ENCODE measurements around the gene RNF144B. TPM values are rescaled to one million over a fixed set of nuclear protein-coding genes. Genes with fewer than 3 reads are reported as not detected.
"Not testable (repeated sequence)": the region's sequence is repeated elsewhere in the genome, so short reads cannot be mapped to it uniquely, and the experiment has no call there.

The RNF144B gene
- total RNA-seq, 1 experiment from 2014 or later = 1.7 TPM

GRCh38 chr6:18389479-18389878, 2.3 kb downstream of the RNF144B start:
- no peaks in the 10 kb centered on the region for H3K36me3 ChIP-seq (replicated peaks; ENCODE audit: control insufficient read depth, insufficient read depth, low read length)
- DNase-seq = no peak
- no peaks in the 10 kb centered on the region for H3K27me3 ChIP-seq (ENCODE audit: control insufficient read depth, insufficient read depth, low read length)
- no peak overlapping the region for H3K4me3 ChIP-seq (ENCODE audit: insufficient read depth, low read depth, low read length)

- DNase-seq = no peak
These were observed 3.3 kb downstream of the RNF144B start for GRCh38 chr6:18390476-18390875.

GRCh38 chr6:18391023-18391422, 3.9 kb downstream of the RNF144B start:
- no peaks in the 10 kb centered on the region for H3K27me3 ChIP-seq (ENCODE audit: control insufficient read depth, insufficient read depth, low read length)
- no peak for DNase-seq
- H3K4me3 ChIP-seq (ENCODE audit: insufficient read depth, low read depth, low read length) = no peak overlapping the region
- no peaks in the 10 kb centered on the region for H3K36me3 ChIP-seq (replicated peaks; ENCODE audit: control insufficient read depth, insufficient read depth, low read length)

More at GRCh38 chr6:18390476-18390875, 3.3 kb downstream of the RNF144B start:
- Histone ChIP-seq H3K27me3 (ENCODE audit: control insufficient read depth, insufficient read depth, low read length) (no peaks in the 10 kb centered on the region), H3K36me3 (replicated peaks; ENCODE audit: control insufficient read depth, insufficient read depth, low read length) (no peaks in the 10 kb centered on the region), H3K4me3 (ENCODE audit: insufficient read depth, low read depth, low read length) (no peak overlapping the region)

- no peak overlapping the region for H3K4me3 ChIP-seq (ENCODE audit: insufficient read depth, low read depth, low read length)
- no peak for DNase-seq
- no peaks in the 10 kb centered on the region for H3K27me3 ChIP-seq (ENCODE audit: control insufficient read depth, insufficient read depth, low read length)
- H3K36me3 ChIP-seq (replicated peaks; ENCODE audit: control insufficient read depth, insufficient read depth, low read length) = no peaks in the 10 kb centered on the region
These were observed 5.3 kb downstream of the RNF144B start for GRCh38 chr6:18392346-18392877.

- H3K36me3 ChIP-seq (replicated peaks; ENCODE audit: control insufficient read depth, insufficient read depth, low read length) = no peaks in the 10 kb centered on the region
- DNase-seq = no peak
- H3K27me3 ChIP-seq (ENCODE audit: control insufficient read depth, insufficient read depth, low read length) = no peaks in the 10 kb centered on the region
- no peak overlapping the region for H3K4me3 ChIP-seq (ENCODE audit: insufficient read depth, low read depth, low read length)
These were observed 6.5 kb downstream of the RNF144B start for GRCh38 chr6:18393698-18394097.

- no peak overlapping the region for H3K4me3 ChIP-seq (ENCODE audit: insufficient read depth, low read depth, low read length)
- DNase-seq = peak; percentile 73
- no peaks in the 10 kb centered on the region for H3K36me3 ChIP-seq (replicated peaks; ENCODE audit: control insufficient read depth, insufficient read depth, low read length)
- no peaks in the 10 kb centered on the region for H3K27me3 ChIP-seq (ENCODE audit: control insufficient read depth, insufficient read depth, low read length)
These were observed 8.2 kb downstream of the RNF144B start for GRCh38 chr6:18395177-18395855.

- Histone ChIP-seq H3K36me3 (replicated peaks; ENCODE audit: control insufficient read depth, insufficient read depth, low read length) (no peaks in the 10 kb centered on the region), H3K4me3 (ENCODE audit: insufficient read depth, low read depth, low read length) (no peak overlapping the region), H3K27me3 (ENCODE audit: control insufficient read depth, insufficient read depth, low read length) (no peaks in the 10 kb centered on the region)
- no peak for DNase-seq
These were observed 8.7 kb downstream of the RNF144B start for GRCh38 chr6:18395856-18396197.

GRCh38 chr6:18397701-18398100, 10.6 kb downstream of the RNF144B start:
- DNase-seq = no peak
- H3K4me3 ChIP-seq (ENCODE audit: insufficient read depth, low read depth, low read length) = no peak overlapping the region
- no peaks in the 10 kb centered on the region for H3K27me3 ChIP-seq (ENCODE audit: control insufficient read depth, insufficient read depth, low read length)
- no peaks in the 10 kb centered on the region for H3K36me3 ChIP-seq (replicated peaks; ENCODE audit: control insufficient read depth, insufficient read depth, low read length)

- H3K4me3 ChIP-seq (ENCODE audit: insufficient read depth, low read depth, low read length); H3K27me3 ChIP-seq (ENCODE audit: control insufficient read depth, insufficient read depth, low read length); H3K36me3 ChIP-seq (replicated peaks; ENCODE audit: control insufficient read depth, insufficient read depth, low read length); DNase-seq: not testable (repeated sequence)
These were observed 11.1 kb downstream of the RNF144B start for GRCh38 chr6:18398225-18398624.

- H3K36me3 ChIP-seq (replicated peaks; ENCODE audit: control insufficient read depth, insufficient read depth, low read length) = no peaks in the 10 kb centered on the region
- no peaks in the 10 kb centered on the region for H3K27me3 ChIP-seq (ENCODE audit: control insufficient read depth, insufficient read depth, low read length)
- no peak overlapping the region for H3K4me3 ChIP-seq (ENCODE audit: insufficient read depth, low read depth, low read length)
- DNase-seq = no peak
These were observed 13.8 kb downstream of the RNF144B start for GRCh38 chr6:18400831-18401446.

- not testable (repeated sequence) for H3K36me3 ChIP-seq (replicated peaks; ENCODE audit: control insufficient read depth, insufficient read depth, low read length); H3K4me3 ChIP-seq (ENCODE audit: insufficient read depth, low read depth, low read length); H3K27me3 ChIP-seq (ENCODE audit: control insufficient read depth, insufficient read depth, low read length); DNase-seq
These were observed 17.8 kb downstream of the RNF144B start for GRCh38 chr6:18404965-18405364.

GRCh38 chr6:18405477-18406293, 18.5 kb downstream of the RNF144B start:
- Histone ChIP-seq H3K27me3 (ENCODE audit: control insufficient read depth, insufficient read depth, low read length) (no peaks in the 10 kb centered on the region), H3K36me3 (replicated peaks; ENCODE audit: control insufficient read depth, insufficient read depth, low read length) (no peaks in the 10 kb centered on the region), H3K4me3 (ENCODE audit: insufficient read depth, low read depth, low read length) (no peak overlapping the region)
- no peak for DNase-seq

- Histone ChIP-seq H3K4me3 (ENCODE audit: insufficient read depth, low read depth, low read length) (no peak overlapping the region), H3K27me3 (ENCODE audit: control insufficient read depth, insufficient read depth, low read length) (no peaks in the 10 kb centered on the region), H3K36me3 (replicated peaks; ENCODE audit: control insufficient read depth, insufficient read depth, low read length) (no peaks in the 10 kb centered on the region)
- DNase-seq = no peak
These were observed 20.0 kb downstream of the RNF144B start for GRCh38 chr6:18406955-18407749.

GRCh38 chr6:18409602-18410001, 22.5 kb downstream of the RNF144B start:
- not testable (repeated sequence) for H3K4me3 ChIP-seq (ENCODE audit: insufficient read depth, low read depth, low read length); H3K36me3 ChIP-seq (replicated peaks; ENCODE audit: control insufficient read depth, insufficient read depth, low read length); DNase-seq; H3K27me3 ChIP-seq (ENCODE audit: control insufficient read depth, insufficient read depth, low read length)
